Activated B cell treated with CpG ODN at 0.5 μM for 24 hours (primary cell): ENCODE data around the gene MTUS2. TPM values are rescaled to one million over a fixed set of nuclear protein-coding genes. Genes with fewer than 3 reads are reported as not detected.

Experiments used
- ATAC-seq: fragments of 200-7000 bp; cut with Tn5 transposase; one replicate; pipeline ENCODE4 v1.10.0; 2021; ENCODE audit warnings: low read depth, mild to moderate bottlenecking, moderate library complexity
- CTCF ChIA-PET: fragments of 350-600 bp; sonication (Branson Sonifier 250); formaldehyde crosslinking; loops from one replicate; lab custom pipeline; 2021; ENCODE audit warnings: antibody characterized with exemption; lab: Charles Lee
- POLR2A ChIA-PET: fragments of 350-600 bp; sonication (Branson Sonifier 250); formaldehyde crosslinking; loops from one replicate; lab custom pipeline; 2021; ENCODE audit warnings: antibody characterized with exemption; lab: Charles Lee
- DNase-seq: peaks from one replicate; pipeline ENCODE4 v3.0.0; 2022
- H3K27ac Mint-ChIP-seq: one replicate; pipeline ENCODE4 v1.8.0; 2020; ENCODE audit warnings: mixed read lengths
- H3K27me3 Mint-ChIP-seq: one replicate; pipeline ENCODE4 v1.8.0; 2021; ENCODE audit warnings: mixed read lengths
- H3K36me3 Mint-ChIP-seq: one replicate; pipeline ENCODE4 v1.8.0; 2021; ENCODE audit warnings: low read depth, mixed read lengths
- H3K4me1 Mint-ChIP-seq: one replicate; pipeline ENCODE4 v1.8.0; 2021; ENCODE audit warnings: mixed read lengths
- H3K4me3 Mint-ChIP-seq: one replicate; pipeline ENCODE4 v1.8.0; 2020; ENCODE audit warnings: mild to moderate bottlenecking, mixed read lengths
- H3K9me3 Mint-ChIP-seq: one replicate; pipeline ENCODE4 v1.8.0; 2020; ENCODE audit warnings: mixed read lengths
- intact Hi-C: fragments of 100-400 bp; cut with micrococcal nuclease; formaldehyde crosslinking; loops from one replicate; pipeline ENCODE4 v1.15.1; 2024
- total RNA-seq: library from RNA; stranded (reverse); gene quantifications from 2 replicates; pipeline ENCODE4 v1.2.3, GENCODE V29; 2022
- TF ChIP-seq, protein P1 (sequence below): fragments of 200-600 bp; IDR thresholded peaks from one replicate; pipeline ENCODE4 v1.8.0; 2022; ENCODE audit warnings: antibody characterized with exemption, mild to moderate bottlenecking

Gene MTUS2
- total RNA-seq = not detected in 2 replicates

DNA sequence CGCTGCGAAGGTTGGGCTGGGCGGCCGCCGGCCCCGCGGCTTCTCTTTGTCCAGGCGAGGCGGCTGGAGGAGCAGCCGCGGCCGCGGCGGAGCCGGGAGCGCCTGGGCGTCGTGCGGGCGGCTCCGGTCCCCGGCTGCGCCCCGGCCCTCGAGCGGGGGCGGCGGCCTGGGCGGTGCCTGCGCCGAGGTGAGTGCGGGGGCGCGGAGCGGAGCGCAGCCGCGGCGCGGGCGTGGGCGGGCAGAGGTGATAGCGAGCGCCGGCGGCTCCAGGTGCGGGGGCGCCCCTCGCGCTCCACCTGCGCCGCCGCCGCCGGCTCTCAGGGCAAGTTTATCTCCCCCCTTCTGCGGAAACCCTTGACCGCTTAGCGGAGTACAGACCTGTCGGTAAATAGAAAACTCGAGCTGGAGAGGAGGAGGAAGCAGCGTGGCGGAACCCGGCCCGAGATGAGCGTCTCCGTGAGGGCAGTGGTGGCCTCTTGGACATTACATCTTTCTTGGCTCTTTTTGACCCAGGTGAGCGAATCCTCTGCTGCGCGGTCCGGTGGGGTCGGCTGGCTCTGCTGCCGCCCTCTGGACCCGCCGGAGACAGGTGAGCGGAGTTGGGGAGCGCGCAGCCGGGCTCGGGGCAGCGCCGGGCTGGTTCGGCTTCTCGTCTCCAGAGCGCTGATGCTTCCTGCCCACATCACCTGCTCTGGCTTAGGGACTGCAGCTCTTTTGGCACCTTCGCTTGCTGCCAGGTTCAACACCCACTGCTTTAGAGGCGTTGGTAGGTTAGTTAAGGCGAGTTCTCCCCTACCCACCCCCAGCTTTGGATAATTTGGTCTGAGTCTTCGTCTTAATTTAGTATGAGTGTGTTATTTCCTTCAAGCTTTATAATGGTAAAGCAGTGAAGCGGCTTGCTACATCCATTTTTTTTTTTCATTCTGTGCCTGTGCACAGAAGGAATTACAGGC lies at the start of gene MTUS2:
MTUS2 (plus strand) TSS at position 241 of the 953 bp plus-strand sequence.
- peak within 1 kb of the TSS; percentile 72 for H3K4me3 Mint-ChIP-seq
- H3K9me3 Mint-ChIP-seq = peaks cover 10% of the 10 kb centered on the region
- ATAC-seq = peak; percentile 49
- peaks cover 58% of the 10 kb centered on the region for H3K27me3 Mint-ChIP-seq
- TF ChIP-seq, protein P1, sequence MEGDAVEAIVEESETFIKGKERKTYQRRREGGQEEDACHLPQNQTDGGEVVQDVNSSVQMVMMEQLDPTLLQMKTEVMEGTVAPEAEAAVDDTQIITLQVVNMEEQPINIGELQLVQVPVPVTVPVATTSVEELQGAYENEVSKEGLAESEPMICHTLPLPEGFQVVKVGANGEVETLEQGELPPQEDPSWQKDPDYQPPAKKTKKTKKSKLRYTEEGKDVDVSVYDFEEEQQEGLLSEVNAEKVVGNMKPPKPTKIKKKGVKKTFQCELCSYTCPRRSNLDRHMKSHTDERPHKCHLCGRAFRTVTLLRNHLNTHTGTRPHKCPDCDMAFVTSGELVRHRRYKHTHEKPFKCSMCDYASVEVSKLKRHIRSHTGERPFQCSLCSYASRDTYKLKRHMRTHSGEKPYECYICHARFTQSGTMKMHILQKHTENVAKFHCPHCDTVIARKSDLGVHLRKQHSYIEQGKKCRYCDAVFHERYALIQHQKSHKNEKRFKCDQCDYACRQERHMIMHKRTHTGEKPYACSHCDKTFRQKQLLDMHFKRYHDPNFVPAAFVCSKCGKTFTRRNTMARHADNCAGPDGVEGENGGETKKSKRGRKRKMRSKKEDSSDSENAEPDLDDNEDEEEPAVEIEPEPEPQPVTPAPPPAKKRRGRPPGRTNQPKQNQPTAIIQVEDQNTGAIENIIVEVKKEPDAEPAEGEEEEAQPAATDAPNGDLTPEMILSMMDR = no peak
- ChIA-PET CTCF (no interaction called here), POLR2A (no interaction called here)
- no peak for DNase-seq
- H3K4me1 Mint-ChIP-seq = peaks cover 11% of the 10 kb centered on the region
- intact Hi-C loops = loop anchor here (2.0 kb wide), 1 partner anchor 548 kb away; no protein-coding TSS in a partner anchor
- H3K27ac Mint-ChIP-seq = no peak within 1 kb of the TSS
- no peaks in the 10 kb centered on the region for H3K36me3 Mint-ChIP-seq

DNA sequence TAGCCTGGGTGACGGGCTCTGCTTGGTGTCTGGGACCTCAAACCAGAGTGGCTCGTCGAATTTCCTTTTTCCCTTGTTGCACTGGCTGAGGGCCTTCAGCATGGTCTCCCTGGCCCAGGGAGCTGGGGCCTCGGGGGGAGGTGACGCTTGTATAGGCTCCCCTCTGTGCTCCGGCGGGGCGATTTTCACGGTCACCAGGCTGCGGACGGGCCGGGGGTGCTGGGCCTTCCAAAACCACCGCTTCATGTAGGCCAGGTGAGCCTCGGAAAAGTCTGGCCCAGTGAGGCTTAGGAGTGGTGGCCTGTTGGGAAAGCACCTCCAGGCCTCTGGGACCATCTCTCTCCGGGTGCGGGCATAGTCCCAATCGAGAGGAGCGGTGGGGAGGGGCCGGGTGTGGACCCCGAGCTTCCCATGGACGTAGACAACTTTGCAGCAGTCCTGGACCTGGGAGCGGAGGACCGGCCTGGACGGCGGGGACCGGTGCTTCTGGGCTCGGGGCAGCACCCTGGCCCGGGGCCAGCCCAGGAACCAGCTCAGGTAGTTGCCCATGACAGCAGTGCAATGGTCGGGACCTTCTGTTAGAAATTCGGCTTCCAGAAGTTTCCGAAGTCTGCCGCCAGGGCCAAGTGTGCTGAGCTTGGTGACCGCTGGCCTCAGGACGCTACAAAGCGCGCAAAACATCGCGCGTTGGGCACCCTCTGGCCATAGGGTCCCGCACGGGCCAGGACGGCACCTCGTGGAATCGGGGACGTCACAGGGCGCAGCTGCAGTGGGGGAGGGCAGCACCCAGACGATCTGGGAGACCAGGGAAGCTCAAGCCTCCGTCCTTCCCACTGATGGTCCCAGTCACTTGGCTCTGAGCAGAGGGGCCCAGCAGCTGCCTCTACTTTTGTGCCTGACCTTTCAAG lies 41.6 kb upstream of the MTUS2 start:
- Mint-ChIP-seq H3K27ac (no peak overlapping the region), H3K27me3 (peaks cover 24% of the 10 kb centered on the region), H3K4me1 (no peaks in the 10 kb centered on the region), H3K4me3 (no peak overlapping the region), H3K9me3 (peaks cover 7% of the 10 kb centered on the region), H3K36me3 (no peaks in the 10 kb centered on the region)
- ATAC-seq (no peak), DNase-seq (no peak)
- intact Hi-C loops = no loop called here
- TF ChIP-seq, protein P1 = no peak
- ChIA-PET POLR2A (no interaction called here), CTCF (no interaction called here)

DNA sequence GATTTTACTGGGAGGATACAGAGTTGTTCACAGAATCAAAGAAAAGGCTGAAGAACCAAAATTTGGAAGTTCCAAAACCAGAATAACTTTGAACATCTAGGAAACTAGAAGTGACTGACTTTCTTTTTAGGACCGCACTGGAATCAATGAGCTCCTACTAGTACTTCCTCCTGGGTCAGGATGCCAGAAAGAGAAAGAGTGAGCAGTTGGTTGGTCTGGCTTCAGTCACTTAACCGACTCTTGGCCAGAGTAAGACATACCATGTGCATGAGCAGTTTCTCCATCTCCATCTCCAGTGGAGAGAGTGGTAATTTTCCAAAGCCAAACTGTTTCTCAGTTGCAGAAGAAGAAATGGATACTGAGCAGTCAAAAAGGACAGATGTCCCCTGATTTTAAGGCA lies 27.1 kb upstream of the MTUS2 start:
- TF ChIP-seq, protein P1 = no peak
- Mint-ChIP-seq H3K9me3 (no peaks in the 10 kb centered on the region), H3K4me1 (no peaks in the 10 kb centered on the region), H3K4me3 (no peak overlapping the region), H3K27ac (no peak overlapping the region), H3K27me3 (peaks cover 22% of the 10 kb centered on the region), H3K36me3 (no peaks in the 10 kb centered on the region)
- intact Hi-C loops = loop anchor here (10.0 kb wide), 3 partner anchors 298 to 808 kb away; partner anchors contain the start of genes FLT1 and URAD
- ChIA-PET CTCF (no interaction called here), POLR2A (no interaction called here)
- no peak for DNase-seq
- no peak for ATAC-seq

DNA sequence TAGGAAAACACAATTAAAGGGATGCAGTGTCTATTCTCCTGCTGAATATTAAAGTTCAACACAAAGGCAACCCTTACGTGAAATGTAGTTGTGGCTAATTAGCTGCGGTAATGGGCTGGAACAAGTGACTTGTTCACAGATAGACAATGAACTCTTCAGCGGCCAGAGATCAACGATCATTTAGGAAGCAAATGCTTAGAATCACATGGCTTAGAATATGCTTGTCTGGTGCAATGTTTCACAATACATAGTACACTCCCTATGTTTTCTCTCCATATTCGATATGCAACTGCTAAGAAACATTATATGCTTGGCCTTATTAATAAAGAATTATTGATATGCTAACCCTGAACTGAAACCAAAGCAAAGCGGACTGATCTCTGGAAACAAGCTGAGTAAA lies 25.7 kb upstream of the MTUS2 start:
- TF ChIP-seq, protein P1 = no peak
- ChIA-PET CTCF (interaction anchor here (5.9 kb wide), 1 partner anchor 470 kb away, joined by 79 read pairs; no protein-coding TSS in a partner anchor), POLR2A (no interaction called here)
- intact Hi-C loops = loop anchor here (10.0 kb wide), 3 partner anchors 300 to 810 kb away; partner anchors contain the start of genes FLT1 and URAD
- H3K36me3 Mint-ChIP-seq = no peaks in the 10 kb centered on the region
- no peak overlapping the region for H3K4me3 Mint-ChIP-seq
- no peak overlapping the region for H3K27ac Mint-ChIP-seq
- H3K9me3 Mint-ChIP-seq = no peaks in the 10 kb centered on the region
- ATAC-seq (no peak), DNase-seq (no peak)
- H3K4me1 Mint-ChIP-seq = no peaks in the 10 kb centered on the region
- peaks cover 18% of the 10 kb centered on the region for H3K27me3 Mint-ChIP-seq
